COLO668 (cell line): ENCODE data around the gene MBD3L2B.

Experiments
- DNase-seq: peaks from one replicate; lab custom pipeline; 2025; ENCODE audit not compliant: unreplicated experiment; lab: John Stamatoyannopoulos, UW

Gene MBD3L2B

DNA sequence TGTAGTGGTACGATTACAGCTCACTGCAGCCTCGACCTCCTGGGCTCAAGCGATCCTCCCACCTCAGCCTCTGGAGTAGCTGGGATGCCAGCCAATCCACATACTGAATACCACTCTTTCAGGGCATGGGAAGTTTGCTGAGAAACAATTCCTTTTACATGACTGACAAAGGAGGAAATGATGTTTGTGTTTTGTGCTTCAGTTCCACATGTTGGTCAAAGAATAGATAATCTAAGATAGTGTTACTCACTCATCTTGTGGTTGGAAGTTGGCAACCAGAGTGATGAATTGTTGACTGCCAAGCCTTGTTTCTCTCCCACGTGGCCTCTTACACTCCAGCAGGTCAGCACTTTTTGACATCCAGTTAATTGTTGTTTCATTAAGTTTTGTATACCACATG lies 7.6 kb downstream of the MBD3L2B start:
- no peak for DNase-seq

- no peak for DNase-seq
Measured at GRCh38 chr19:7010722-7011593, 10.3 kb downstream of the MBD3L2B start.

DNA sequence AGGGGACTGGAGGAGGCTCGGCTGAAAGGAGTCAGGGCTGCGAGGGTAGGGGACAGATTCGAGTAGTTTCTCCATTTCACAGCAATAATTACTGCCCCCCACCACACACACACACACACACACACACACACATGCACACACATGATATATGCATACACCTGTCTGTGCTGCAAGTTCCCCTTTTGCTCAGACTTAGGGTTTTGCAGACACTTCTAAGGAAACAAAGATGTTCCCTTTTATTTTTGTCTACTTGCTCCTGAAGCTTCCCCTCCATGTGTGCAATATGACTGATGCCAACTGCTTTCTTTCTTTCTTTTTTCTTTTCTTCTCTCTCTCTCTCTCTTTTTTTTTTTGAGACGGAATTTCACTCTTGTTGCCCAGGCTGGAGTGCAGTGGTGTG lies 13.4 kb downstream of the MBD3L2B start:
- DNase-seq = no peak

DNA sequence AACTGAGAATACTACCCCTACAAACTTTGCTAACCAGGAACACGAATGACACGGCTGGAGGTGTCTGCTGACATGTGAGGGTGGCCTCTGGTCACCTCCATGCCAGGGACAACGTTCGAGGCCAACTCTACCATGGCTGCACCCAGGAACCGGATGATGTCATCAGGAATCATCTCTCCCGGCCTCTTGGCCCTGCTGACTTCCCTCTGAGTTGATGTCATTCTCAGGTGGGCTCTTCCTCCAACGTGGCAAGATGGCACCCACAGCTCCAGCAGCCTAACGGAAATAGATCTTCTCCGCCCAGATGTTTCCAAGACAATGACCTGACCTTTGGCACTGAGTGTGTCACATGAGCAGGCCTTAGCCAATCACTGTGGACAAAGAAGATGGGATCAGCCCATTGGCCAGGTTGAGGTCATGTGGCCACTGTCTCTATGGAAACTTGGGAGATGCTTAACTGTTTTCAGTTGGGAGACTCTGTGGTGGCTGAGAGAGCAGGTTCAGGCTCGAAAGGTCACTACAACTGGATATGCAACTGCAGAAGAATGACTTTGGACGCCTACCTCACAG lies 15.0 kb downstream of the MBD3L2B start:
- DNase-seq = no peak

DNA sequence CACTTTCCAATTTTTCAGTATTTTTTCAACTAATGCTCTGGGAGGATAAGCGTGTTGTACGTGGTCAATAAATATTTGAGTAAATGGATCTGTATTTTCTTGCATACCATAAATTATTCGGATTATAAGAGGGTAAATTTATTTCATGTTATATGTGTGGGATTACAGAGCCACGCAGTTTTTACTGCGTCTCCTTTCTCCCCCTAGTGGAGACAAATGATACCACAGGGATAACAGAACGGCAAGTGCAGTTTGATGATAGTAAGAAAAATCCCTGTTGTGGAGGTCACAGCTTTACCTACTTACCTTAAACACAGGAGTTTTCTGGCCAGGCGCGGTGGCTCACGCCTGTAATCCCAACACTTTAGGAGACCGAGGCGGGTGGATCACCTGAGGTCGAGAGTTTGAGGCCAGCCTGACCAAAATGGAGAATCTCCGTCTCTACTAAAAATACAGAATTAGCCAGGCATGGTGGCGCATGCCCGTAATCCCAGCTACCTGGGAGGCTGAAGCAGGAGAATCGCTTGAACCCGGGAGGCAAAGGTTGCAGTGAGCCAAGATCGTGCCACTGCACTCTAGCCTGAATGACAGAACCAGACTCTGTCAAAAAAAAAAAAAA lies 16.8 kb downstream of the MBD3L2B start:
- no peak for DNase-seq

DNA sequence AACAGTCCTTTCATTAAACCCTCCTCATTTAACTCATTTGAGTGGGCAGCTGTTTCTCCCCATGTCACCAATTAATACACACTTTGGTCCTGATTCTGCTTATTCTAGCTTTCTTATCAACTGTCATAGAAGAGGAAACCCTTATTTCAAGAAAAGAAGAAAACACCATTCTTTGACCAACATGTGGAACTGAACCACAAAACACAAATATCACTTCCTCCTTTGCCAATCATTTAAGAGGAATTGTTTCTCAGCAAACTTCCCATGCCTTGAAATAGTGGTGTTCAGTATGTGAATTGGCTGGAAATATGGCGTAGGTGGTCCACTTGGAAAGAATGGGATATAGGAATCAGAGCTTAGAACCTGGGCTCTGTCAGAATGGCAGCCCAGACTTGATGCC lies 20.4 kb downstream of the MBD3L2B start:
- DNase-seq = no peak

DNA sequence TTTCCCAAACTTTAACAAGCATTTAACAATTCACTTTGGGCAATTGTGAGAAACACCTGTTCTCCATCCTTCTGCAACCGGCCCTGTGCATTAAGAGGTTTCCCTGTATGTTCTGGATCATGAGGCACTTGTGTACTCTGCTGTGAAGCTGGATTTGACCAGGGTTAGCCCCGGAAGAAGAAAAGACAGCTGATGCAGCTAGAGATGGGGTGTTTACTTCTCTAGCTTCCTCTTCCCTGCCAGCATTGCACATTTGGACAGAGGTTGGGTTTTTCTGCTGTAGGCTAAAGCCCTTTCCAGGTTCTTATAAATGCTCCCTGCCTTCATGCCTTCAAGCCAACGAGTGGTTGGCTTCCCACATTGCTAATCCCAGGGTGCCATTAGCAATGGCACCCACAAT lies 20.9 kb downstream of the MBD3L2B start:
- no peak for DNase-seq

DNA sequence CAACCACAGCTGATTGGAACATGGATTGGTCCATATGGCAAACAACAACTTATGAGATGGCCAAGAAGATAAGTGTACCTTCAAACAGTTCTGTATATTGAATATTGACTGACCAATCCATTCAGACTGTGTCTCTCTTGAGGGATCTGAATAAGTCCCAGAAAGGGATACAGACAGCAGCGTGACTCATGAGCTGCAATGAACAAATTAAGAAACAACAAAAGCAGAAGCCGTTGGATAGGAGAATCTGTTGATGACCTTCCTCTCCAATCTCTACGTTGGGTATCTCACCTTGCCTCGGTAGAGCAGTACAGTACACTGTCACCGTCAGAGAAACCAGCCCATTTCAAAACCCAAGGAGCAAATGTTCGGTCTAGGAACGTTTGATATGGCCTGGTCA lies 21.3 kb downstream of the MBD3L2B start:
- no peak for DNase-seq

GRCh38 chr19:6997679-6998445 lies 23.4 kb downstream of the MBD3L2B start:
- DNase-seq = no peak

GRCh38 chr19:6996810-6997209 lies 24.4 kb downstream of the MBD3L2B start:
- DNase-seq = no peak

- DNase-seq = no peak
Measured at GRCh38 chr19:6995054-6995453, 26.2 kb downstream of the MBD3L2B start.

- no peak for DNase-seq
Measured at GRCh38 chr19:6988257-6988656, 33.0 kb downstream of the MBD3L2B start.

DNA sequence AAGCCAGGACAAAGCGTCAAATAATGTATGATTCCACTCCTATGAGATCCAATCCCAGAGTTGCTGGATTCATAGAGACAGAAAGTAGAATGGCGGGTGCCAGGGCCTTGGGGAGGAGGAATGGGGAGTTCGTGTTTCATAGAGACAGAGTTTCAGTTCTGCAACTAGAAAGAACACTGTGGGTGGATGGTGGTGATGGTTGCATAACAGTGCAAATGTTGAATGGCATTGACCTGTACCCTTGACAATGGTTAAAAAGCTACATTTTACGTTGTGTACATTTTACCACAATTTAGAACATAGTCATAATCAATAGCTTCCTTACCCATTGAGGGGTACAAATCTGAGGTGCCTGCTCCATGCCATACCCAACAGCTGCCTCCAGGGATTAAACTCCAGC lies 33.4 kb downstream of the MBD3L2B start:
- no peak for DNase-seq

DNA sequence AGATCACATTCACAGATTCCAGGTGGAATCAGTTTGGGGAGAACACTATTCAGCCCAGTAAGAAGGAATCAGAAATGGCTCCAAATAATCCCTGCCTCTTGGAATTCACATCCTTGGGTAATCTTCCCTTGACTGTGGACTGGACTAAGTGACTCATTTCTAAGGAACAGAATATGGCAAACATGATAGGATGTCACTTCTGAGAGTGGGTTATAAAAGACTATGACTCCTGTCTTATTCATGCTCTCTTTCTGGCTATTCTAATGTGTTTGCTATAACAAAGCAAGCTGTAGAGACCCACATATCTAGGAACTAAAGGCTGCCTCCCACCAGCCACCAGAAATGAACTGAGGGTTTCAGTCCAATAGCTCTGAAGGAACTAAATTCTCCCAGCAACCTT lies 37.8 kb downstream of the MBD3L2B start:
- no peak for DNase-seq

DNA sequence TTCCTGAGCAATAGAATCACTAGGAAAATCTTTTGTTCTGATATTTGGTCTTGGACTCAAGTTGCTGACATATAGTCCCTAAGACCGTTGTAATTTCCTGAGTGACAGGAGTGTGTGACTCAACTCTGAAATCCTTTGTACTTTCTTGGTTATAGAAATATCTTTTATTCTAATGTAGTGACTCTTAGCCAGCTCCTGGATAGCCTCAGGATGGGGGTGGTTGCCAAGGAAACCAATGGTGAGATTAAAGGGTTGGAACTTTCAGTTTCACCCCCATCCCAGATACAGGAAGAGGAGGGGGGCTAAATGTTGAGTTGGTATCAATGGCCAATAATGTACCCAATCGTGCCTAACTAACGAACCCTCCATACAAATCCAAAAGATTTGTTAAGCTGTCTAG lies 41.8 kb downstream of the MBD3L2B start:
- no peak for DNase-seq

DNA sequence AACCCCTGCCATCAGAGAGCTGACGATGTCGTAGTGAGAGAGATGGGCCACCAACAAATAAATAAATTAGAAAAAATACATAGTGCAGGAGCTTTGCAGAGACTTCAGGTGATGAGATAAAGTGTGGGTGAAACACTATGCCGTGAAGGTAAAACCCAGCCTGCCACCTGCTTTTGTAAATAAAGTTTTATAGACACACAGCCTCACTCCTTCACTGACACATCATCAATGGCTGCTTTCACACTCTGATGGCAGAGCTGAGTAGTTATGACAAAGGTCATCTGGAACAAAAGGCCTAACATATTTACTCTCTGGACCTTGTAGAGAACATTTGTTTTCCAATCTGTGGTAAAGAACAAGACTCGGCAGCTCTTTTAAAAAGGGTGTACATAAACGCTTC lies 45.0 kb downstream of the MBD3L2B start:
- no peak for DNase-seq

- no peak for DNase-seq
Measured at GRCh38 chr19:6971366-6971765, 49.9 kb downstream of the MBD3L2B start.

DNA sequence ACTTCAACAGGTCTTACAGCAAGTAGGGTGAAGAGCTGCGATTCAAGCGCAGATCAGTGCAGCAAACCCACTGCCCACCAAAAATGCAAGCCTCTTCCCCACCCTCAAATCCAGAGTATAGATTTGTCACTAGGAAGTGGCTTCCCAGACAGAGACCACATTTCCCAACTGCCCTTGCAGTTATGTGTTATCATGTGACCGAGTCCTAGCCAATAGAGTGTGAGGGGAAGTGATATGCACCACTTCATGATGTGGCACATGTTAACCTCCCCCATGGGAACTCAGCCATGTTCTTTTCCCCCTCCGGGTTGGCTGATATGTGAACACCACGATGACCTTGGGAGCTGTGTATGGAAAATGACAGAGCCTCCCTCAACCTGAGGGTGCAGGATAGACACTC lies 50.8 kb downstream of the MBD3L2B start:
- DNase-seq = no peak

- DNase-seq = no peak
Measured at GRCh38 chr19:6970021-6970420, 51.2 kb downstream of the MBD3L2B start.

DNA sequence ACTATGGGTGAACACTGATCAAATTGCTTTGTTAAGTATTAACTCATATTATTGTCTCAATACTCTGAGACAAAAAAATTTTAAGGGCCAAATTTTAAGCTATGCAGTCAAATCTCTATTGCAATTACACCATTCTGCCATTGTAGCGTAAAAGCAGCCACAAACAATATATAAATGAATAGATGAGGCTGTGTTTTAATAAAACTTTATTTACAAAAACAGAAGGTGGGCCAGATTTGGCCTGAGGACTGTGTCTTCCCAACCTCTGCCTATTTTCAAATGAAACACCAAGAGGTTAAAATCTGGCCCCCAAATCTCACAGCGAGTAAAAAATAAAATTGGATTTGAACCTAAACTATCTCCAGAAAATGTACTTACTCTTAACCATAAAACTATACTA lies 51.7 kb downstream of the MBD3L2B start:
- DNase-seq = no peak
